ENCODE data around the gene CPTP.

CPTP gene

DNA sequence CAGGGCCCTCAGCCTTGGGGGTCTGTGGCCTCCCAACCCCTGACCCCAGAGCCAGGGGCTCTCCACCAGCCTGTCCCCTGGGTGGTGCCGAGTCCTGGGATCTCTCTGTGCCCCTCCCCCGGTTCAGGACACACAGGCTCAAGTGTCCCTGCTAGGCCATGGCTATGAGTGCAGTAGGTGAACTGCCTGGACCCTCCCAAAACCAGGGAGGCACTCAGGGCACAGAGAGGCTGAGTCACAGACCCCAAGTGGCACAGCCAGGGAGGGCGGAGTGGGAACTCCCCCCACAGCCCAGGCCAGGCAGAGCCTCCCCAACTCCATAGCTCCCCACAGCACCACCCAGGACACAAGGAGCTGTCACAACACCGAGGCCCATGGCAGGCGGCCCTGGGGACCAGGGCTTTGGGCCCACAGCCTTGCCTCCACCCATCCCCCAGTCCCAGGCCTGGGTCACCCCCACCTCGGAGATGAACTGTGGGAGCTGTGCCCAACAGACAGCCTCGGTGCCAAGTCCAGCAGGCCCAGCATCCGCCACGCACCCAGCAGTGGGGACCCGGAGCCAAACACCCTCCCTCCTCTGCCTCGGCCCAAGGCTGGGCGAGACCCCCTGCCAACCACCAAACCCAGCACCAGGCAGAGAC, 21.4 kb downstream of the CPTP start:
- Histone ChIP-seq H3K4me2 (no peak overlapping the region), H3K79me2 (ENCODE audit: insufficient read depth, low read depth) (no peaks in the 10 kb centered on the region; the same call in 1 of the 2 replicates), H3K27ac (no peak overlapping the region), H3K36me3 (ENCODE audit: insufficient read depth) (no peaks in the 10 kb centered on the region), H4K20me1 (ENCODE audit: insufficient read depth) (no peaks in the 10 kb centered on the region), H3K4me3 (IDR thresholded peaks at IDR 0.05; ENCODE audit: insufficient read depth, low read depth, low read length) (no peak overlapping the region), H3K27me3 (ENCODE audit: insufficient read depth, low read depth) (no peaks in the 10 kb centered on the region), H3K4me1 (ENCODE audit: low read depth, poor library complexity, severe bottlenecking) (peaks cover 12% of the 10 kb centered on the region), H2AFZ (ENCODE audit: low read depth) (no peak overlapping the region), H3K9ac (no peak overlapping the region)
- TF ChIP-seq, protein P1, sequence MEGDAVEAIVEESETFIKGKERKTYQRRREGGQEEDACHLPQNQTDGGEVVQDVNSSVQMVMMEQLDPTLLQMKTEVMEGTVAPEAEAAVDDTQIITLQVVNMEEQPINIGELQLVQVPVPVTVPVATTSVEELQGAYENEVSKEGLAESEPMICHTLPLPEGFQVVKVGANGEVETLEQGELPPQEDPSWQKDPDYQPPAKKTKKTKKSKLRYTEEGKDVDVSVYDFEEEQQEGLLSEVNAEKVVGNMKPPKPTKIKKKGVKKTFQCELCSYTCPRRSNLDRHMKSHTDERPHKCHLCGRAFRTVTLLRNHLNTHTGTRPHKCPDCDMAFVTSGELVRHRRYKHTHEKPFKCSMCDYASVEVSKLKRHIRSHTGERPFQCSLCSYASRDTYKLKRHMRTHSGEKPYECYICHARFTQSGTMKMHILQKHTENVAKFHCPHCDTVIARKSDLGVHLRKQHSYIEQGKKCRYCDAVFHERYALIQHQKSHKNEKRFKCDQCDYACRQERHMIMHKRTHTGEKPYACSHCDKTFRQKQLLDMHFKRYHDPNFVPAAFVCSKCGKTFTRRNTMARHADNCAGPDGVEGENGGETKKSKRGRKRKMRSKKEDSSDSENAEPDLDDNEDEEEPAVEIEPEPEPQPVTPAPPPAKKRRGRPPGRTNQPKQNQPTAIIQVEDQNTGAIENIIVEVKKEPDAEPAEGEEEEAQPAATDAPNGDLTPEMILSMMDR (conservative IDR thresholded peaks at IDR 0.05; ENCODE audit: low read depth, low read length), result no peak

DNA sequence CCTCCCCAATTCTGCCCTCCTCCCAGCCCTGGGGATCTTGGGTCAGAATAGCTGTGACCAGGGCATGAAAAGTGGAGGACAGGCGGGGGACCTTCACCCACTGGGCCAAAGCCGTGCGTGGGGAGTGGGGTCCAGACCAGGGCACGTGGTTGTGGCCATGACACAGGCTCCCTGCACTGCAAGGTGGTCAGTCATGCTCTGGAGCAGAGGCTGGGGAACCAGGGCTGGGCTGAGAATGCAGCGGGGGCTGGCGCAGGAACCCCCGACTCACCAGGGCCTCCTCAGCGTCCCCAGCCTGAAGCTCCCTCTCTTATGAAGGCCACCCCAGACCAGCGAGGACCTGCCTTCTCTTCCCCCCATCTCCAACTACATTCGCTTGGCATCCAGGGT, 21.9 kb downstream of the CPTP start:
- Histone ChIP-seq H3K4me1 (ENCODE audit: low read depth, poor library complexity, severe bottlenecking) (peaks cover 13% of the 10 kb centered on the region), H2AFZ (ENCODE audit: low read depth) (no peak overlapping the region), H3K79me2 (ENCODE audit: insufficient read depth, low read depth) (no peaks in the 10 kb centered on the region; the same call in 1 of the 2 replicates), H4K20me1 (ENCODE audit: insufficient read depth) (no peaks in the 10 kb centered on the region), H3K4me3 (IDR thresholded peaks at IDR 0.05; ENCODE audit: insufficient read depth, low read depth, low read length) (no peak overlapping the region), H3K9ac (no peak overlapping the region), H3K27me3 (ENCODE audit: insufficient read depth, low read depth) (no peaks in the 10 kb centered on the region), H3K36me3 (ENCODE audit: insufficient read depth) (no peaks in the 10 kb centered on the region), H3K27ac (no peak overlapping the region), H3K4me2 (no peak overlapping the region)
- TF ChIP-seq, protein P1 (conservative IDR thresholded peaks at IDR 0.05; ENCODE audit: low read depth, low read length), result no peak

DNA sequence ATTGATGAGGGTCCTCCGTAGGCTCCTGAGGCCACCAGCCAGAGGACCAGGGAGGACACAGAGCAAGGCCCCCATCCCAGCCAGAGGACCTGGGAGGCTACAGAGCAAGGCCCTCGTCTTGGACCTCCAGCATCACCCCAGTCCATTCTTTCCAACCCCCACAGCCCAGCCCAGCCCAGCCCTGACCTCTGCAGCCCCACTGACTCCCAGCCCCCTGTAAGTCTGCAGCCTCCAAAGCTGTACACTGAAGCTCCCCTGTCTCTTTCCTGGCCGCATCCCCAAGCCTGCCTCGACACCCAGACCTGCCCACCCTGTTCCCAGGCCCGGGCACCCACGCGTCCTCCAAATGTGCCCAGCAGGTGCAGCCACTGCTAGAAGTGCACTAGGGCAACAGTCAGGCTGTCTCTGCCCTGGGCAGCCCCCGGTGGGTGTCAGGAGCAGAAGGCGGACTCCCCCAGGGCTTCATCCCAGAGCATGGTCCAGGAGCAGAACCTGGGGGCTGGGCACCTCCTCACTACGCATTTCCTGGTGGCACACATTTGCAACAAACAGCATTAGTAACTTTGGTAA, 22.5 kb downstream of the CPTP start:
- H3K4me2 ChIP-seq, result peak overlapping the region; percentile 67; the same call in 1 of the 2 replicates
- H3K27ac ChIP-seq, result no peak overlapping the region
- no peaks in the 10 kb centered on the region for H4K20me1 ChIP-seq (ENCODE audit: insufficient read depth)
- no peak overlapping the region for H2AFZ ChIP-seq (ENCODE audit: low read depth)
- TF ChIP-seq, protein P1 (conservative IDR thresholded peaks at IDR 0.05; ENCODE audit: low read depth, low read length), result no peak
- H3K79me2 ChIP-seq (ENCODE audit: insufficient read depth, low read depth), result no peaks in the 10 kb centered on the region; the same call in 1 of the 2 replicates
- no peaks in the 10 kb centered on the region for H3K36me3 ChIP-seq (ENCODE audit: insufficient read depth)
- H3K4me3 ChIP-seq (IDR thresholded peaks at IDR 0.05; ENCODE audit: insufficient read depth, low read depth, low read length), result no peak overlapping the region
- no peaks in the 10 kb centered on the region for H3K27me3 ChIP-seq (ENCODE audit: insufficient read depth, low read depth)
- H3K9ac ChIP-seq, result no peak overlapping the region
- peaks cover 17% of the 10 kb centered on the region for H3K4me1 ChIP-seq (ENCODE audit: low read depth, poor library complexity, severe bottlenecking)

DNA sequence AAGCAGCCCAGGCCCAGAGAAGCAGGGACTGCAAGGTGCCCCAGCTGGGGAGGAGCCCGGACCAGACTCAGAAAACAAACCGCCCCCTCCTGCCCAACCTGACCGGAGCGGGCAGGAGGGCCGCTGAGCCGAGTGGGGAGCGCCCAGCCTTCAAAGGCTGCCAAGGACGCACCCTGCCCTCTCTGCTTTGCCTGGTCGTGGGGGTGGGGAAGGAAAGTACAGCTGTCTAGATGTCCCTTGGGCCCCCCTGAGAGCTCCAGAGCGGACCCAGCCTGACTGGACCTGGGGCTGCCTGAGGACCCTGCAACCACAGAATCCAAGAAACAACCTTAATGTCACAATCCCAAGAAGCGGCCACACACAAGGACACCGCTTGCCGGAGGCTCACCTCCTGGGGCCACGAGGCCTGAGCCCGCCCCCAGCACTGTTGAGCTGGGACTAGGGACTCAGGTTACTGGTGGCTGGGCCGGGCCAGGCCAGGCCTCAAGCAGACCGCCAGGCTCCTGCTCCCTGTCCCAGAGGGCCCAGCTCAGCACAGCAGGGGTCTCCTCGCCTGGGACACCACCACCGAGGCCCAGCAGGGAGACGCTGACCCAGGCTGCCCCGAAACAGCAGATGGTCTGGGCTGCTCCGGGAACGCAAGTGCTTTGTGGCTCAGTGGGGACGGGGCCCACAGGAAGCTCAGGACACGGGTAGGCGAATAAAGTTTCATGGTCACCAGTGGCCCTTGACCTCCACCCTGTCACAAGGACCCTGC, 23.2 kb downstream of the CPTP start:
- peak overlapping the region; percentile 53; the same call in 1 of the 2 replicates for H3K9ac ChIP-seq
- peak overlapping the region; percentile 67; the same call in 1 of the 2 replicates for H3K4me2 ChIP-seq
- no peaks in the 10 kb centered on the region for H3K36me3 ChIP-seq (ENCODE audit: insufficient read depth)
- H3K27ac ChIP-seq, result no peak overlapping the region
- H4K20me1 ChIP-seq (ENCODE audit: insufficient read depth), result no peaks in the 10 kb centered on the region
- H2AFZ ChIP-seq (ENCODE audit: low read depth), result no peak overlapping the region
- peaks cover 17% of the 10 kb centered on the region for H3K4me1 ChIP-seq (ENCODE audit: low read depth, poor library complexity, severe bottlenecking)
- H3K79me2 ChIP-seq (ENCODE audit: insufficient read depth, low read depth), result no peaks in the 10 kb centered on the region; the same call in 1 of the 2 replicates
- peak overlapping the region; percentile 40 for H3K4me3 ChIP-seq (IDR thresholded peaks at IDR 0.05; ENCODE audit: insufficient read depth, low read depth, low read length)
- TF ChIP-seq, protein P1 (conservative IDR thresholded peaks at IDR 0.05; ENCODE audit: low read depth, low read length), result no peak
- H3K27me3 ChIP-seq (ENCODE audit: insufficient read depth, low read depth), result no peaks in the 10 kb centered on the region; the same call in 1 of the 2 replicates

Measured in KMS-11 (cell line).